ENCODE data around the gene SPOPL.
A peak's percentile ranks its signal among the peaks of the same experiment; 100 is the strongest.
"Not testable (repeated sequence)": the region's sequence is repeated elsewhere in the genome, so short reads cannot be mapped to it uniquely, and the experiment has no call there.

Gene SPOPL

DNA sequence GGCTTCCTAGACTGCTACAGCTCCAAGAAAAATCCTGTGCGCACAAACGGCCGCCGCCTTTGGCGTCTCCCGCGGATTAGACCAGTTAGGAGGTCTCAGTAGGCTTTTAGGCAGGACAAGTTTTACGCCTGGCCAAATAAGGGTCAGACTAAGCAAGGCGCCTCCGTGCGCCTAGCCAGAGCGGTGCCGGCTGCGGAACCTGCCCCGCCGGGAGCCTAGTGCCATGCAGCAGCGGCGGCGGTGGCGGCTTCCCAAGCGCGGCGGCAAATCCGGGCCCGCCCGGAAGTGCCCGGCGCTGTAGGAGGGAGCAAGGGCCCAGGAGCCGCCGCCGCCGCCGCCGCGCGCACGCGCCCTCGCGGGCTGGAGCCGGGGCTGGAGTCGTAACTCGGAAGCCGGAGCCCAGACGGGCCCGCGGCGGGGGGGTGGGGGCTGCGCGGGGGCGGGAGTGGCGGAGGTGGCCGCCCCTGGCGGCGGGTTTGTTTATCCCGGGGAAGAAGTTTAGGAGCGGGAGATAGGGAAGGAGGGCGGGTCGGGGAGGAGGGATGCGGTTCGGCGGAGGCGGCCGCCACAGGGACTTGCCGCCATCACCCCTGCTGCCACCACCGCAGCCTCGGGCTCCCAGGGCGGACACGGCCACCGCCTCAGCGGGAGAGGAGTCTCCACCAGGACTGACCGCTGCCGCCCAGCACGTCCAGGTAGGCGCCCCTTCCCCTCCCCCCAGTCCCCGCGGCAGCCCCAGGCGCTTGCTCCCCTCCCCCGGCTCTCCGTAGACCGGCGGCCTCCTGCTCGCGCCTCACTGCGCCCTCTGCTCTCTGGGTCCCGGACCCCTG, at the start of gene SPOPL:
SPOPL (plus strand) TSS at position 346 of the 830 bp plus-strand sequence. CDS start 48,447 bp downstream, outside the sequence.
- DNase-seq (ENCODE audit: low read depth in 2 of 3, low spot score in 1 of 3): peak; percentile 68 to 81 (median 71)

DNA sequence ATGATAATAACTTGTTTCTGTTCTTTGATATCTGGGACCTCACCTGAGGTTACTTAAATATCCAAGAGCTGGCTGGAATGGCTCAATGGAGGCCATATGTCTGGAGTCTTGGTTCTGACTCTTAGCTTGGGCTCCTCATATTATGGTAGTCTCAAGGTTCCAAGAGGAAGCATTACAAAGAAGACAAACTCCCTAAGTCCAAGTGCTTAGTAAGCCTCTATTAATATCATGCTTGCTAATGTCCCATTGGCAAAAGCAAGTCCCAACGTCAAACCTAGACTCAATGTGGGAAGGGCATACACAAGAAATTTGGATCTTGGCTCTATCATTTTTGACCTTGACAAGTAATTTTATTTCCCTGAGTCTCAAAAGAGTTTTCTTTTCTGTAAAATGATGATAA, 49.2 kb upstream of the SPOPL start:
- no peak for DNase-seq (ENCODE audit: low read depth in 2 of 3, low spot score in 1 of 3)

- no peak for DNase-seq (ENCODE audit: low read depth in 2 of 3, low spot score in 1 of 3)
These were observed 47.8 kb upstream of the SPOPL start for GRCh38 chr2:138453815-138454214.

GRCh38 chr2:138454761-138455160, 46.8 kb upstream of the SPOPL start:
- DNase-seq (ENCODE audit: low read depth in 2 of 3, low spot score in 1 of 3): no peak

- no peak for DNase-seq (ENCODE audit: low read depth in 2 of 3, low spot score in 1 of 3)
These were observed 46.3 kb upstream of the SPOPL start for GRCh38 chr2:138455275-138455674.

DNA sequence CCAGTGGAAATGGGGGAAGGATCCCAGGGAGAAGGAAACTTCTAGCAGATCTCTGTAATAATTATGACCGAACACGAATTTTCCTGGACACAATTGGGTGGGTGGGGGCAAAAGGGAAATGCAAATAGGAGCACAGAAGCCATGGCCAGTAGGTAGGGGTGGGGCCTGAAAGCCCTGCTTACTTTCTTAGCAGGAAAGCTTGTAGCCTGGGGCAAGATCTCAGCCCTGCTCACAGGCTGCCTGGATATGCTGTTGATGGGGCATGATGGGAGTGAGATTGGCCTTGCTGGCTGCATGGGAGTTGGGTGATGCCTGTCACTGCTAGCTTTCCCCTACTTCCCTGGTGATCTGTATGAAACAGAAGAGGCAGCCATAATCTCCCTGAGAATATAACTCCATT, 45.9 kb upstream of the SPOPL start:
- DNase-seq (ENCODE audit: low read depth in 2 of 3, low spot score in 1 of 3): no peak

- DNase-seq (ENCODE audit: low read depth in 2 of 3, low spot score in 1 of 3): not testable (repeated sequence)
These were observed 38.9 kb upstream of the SPOPL start for GRCh38 chr2:138462689-138463088.

DNA sequence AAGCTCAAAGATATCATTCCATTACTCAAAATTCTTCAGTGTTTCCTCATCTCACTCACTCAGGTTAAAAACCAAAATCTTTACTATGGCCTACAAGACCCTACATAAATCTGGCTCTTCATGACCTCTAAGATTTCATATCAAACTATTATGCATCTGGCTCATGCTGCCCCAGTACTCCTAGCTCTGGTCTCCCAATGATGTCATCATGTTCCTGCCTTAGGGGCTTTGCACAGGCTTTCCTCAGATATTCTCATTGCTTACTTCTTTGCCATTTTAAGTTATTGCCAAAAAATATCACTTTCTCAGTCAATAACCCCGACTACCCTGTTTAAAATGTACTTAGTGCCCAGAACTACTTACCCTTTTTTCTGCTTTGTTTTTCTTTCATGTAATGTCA, 33.0 kb upstream of the SPOPL start:
- no peak for DNase-seq (ENCODE audit: low read depth in 2 of 3, low spot score in 1 of 3)

GRCh38 chr2:138469411-138469810, 32.2 kb upstream of the SPOPL start:
- DNase-seq (ENCODE audit: low read depth in 2 of 3, low spot score in 1 of 3): no peak

GRCh38 chr2:138470941-138471340, 30.6 kb upstream of the SPOPL start:
- no peak for DNase-seq (ENCODE audit: low read depth in 2 of 3, low spot score in 1 of 3)

DNA sequence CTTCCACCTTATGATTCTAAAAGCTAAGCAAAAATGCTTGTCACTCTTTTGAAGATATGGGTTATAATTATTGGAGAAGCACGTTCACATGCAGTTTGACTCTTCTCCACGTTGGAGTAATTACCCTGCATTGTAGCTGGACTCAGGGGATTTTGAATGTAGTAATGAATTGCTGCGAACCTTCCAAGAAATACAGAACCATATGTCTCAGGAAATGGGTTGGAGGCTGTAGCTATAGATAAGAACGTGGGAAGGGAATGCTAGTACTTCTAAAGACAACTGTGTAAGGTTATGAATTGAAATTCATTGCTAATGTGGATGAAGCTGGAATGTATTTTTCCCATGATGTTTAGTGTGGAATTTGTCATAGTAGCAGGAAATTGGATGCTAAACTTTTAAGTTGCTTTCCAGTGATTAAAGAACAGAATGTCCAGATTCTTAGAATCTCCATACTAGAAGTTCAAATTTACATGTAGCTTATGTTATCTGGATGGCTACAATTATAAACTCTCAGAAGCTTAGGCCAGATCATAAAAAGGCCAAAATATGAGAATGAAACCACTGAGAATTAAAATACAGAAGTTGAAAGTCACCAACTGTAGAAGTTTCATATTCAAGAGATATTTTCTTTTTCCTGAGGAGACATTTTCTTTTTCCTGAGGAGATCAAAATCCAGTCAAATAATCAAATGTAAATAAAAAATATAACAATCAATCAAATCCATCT, 27.3 kb upstream of the SPOPL start:
- DNase-seq (ENCODE audit: low read depth in 2 of 3, low spot score in 1 of 3): no peak

GRCh38 chr2:138475277-138475776, 26.2 kb upstream of the SPOPL start:
- DNase-seq (ENCODE audit: low read depth in 2 of 3, low spot score in 1 of 3): no peak

DNA sequence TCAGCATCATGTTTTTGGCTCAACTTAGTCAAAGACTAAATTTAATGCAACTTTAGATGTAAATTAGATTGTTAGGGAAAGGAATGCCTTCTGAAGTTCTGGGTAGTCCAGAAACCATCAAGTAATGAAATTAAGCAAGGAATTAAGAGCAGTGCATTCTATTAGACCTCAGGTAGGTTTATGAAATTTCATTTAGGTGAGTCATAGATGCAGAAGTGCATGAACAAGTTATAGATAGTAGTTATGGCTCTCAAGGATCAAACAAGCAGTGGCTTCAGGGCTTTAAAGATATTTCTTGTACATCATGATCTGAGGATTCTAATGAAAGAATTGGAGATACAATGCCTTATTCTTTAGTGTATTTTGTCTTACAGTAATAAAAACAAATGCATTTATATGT, 25.4 kb upstream of the SPOPL start:
- DNase-seq (ENCODE audit: low read depth in 2 of 3, low spot score in 1 of 3): no peak

DNA sequence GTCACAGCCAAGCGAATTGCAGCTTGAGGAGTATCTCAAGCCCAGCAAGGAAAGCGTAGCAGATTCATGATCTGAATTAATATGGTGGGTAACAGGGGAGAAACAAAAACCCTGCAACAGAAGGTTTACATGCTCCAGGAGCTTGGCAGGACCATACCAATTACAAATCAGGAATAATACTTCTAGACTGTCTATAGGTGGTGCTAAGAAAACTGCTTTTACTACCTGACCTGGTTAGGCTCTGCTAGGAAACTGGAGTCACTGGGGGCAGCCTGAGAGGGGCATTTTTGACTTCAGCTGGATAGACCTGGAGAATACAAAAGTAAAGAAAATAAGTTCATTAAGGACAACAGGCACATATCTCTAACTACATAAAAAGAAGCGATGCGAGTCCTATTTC, 24.6 kb upstream of the SPOPL start:
- DNase-seq (ENCODE audit: low read depth in 2 of 3, low spot score in 1 of 3): no peak

DNA sequence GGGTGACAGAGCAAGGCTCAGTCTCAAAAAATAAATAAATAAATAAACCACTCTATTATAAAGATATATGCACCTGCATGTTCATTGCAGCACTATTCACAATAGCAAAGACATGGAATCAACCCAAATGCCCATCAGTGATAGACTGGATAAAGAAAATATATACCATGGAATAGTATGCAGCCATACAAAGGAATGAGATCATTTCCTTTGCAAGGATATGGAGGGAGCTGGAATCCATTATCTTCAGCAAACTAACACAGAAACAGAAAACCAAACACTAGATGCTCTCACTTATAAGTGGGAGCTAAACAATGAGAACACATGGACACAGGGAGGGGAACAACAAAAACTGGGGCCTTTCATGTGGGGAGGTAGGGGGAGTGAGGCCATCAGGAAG, 18.8 kb upstream of the SPOPL start:
- DNase-seq (ENCODE audit: low read depth in 2 of 3, low spot score in 1 of 3): not testable (repeated sequence)

DNA sequence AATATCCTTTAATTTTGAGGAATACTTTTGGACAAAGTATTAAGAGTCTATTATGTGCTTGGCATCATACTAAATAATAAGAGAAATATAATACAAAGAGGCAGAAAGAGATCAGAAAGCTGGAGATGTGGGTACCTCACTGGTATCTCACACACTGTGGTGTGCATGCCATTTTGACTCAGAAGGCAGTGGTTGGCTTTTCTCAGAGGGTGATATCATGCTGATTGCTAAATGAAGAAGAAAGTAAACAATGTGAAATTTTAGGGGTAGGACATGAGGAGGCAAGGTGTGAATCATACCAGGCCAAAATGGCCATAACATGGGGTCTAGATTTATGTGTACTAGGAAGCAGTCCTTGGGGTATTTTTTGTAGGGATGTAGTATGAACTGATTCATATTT, 16.6 kb upstream of the SPOPL start:
- DNase-seq (ENCODE audit: low read depth in 2 of 3, low spot score in 1 of 3): no peak

DNA sequence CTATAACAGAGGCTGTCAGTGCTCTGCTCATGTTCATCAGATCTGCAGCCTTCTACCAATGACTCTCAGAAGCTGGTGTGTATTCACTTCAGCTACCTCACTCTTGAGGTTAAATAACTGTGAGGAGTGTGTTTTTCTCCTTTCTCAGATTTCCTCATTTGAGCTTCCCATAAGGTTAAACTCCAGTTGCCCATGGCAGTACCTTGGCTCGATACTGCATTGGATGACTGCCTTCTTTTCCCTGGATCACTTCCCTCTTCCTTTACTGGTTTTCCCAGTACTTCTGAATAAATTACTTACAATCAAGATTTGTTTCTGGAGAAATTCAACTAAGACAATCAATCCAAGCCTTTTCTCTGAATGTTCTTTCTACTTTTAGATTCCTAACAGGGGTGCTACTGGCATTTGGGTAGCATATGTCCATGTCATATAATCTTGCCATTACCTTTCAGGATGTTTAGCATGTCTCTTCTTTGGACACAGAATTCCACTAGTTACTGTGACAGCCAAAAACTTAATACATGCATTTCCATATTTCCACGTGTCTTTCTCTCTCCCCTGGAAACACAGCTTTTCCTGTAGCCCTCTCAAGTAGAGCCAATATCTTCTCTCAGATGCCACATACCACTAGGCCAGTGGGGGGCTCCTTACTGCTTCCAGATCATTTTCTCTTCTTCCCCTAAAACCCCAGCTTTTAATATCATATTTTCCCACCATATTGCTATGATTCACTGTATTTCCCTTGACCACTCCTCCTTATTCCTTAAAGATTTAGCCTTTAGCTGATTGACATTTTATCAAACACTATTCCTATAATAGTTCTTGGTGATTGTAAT, 15.0 kb upstream of the SPOPL start:
- no peak for DNase-seq (ENCODE audit: low read depth in 2 of 3, low spot score in 1 of 3)

DNA sequence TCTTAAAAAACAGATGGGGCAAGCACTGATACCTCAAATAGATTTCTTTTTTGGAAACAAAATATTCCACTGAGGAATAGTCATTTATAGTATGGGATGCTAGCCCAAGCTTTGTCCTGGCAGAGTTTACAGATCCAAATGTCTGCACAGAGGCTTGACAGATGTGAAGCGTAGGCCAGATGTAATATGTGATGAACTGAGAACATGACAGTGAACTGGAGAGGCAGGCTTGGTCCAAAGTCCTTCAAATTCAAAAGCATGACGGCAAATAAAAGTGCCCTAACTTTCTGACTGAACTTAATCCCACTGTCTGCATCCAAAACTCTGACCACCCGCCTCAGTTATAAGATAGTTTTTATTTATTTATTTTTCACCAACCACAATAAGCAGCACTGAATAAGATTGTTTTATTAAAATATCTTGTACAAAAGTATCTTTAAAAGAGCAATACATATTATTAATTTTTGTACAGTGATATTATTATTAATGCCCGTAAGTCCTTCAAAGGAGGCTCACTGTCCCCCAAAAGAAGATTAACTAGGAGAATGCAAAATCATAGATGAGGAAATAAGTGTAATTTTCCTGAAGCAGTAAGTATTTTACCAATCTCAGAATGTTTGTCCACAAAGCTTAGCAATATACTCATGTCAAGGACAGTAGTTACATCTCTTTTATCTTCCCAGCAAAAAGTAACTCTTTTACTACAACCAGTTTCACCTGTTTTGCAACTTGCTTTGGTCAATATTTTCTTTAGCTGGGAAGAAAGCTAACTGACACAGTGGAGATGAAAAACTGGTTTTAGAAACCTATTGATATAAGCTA, 10.7 kb upstream of the SPOPL start:
- no peak for DNase-seq (ENCODE audit: low read depth in 2 of 3, low spot score in 1 of 3)

DNA sequence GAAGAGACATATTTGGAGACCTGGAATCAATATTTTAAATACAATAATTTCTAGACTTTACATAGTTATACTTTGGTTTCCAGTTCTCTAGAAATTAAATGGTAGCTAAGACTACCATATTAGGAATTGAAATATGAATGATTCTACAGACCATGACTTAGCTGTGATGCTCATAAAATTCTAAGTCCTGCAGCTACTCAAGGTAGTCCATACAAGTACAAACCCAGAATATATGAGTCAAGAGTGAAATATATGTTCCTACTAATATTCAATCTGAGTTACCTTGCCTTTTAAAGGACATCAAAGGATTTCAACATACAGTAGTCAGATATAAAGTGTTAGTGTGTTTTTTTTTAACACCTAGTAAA, 10.1 kb upstream of the SPOPL start:
- no peak for DNase-seq (ENCODE audit: low read depth in 2 of 3, low spot score in 1 of 3)

DNA sequence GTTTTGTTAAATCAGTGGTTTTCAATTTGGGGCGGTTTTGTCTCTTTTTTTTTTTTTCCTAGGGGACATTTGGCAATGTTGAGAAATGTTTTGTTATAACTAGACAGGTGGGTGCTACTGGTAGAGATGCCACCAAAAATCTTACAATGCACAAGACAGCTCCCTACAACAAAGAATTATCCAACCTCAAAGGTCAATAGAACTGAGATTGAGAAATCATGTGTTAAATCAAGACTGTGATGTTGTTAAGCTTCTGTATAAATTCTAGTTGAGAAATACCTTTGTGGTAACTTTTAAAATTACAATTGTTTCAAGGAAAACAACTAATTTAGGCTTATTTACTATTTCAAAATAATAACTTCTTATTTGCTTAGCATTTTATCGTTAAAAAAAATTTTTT, 9.4 kb upstream of the SPOPL start:
- DNase-seq (ENCODE audit: low read depth in 2 of 3, low spot score in 1 of 3): no peak

- DNase-seq (ENCODE audit: low read depth in 2 of 3, low spot score in 1 of 3): no peak
These were observed 8.2 kb upstream of the SPOPL start for GRCh38 chr2:138493334-138493733.

All from stimulated activated CD4-positive, alpha-beta T cell treated with anti-CD3 and anti-CD28 coated beads, Interleukin-12 subunit alpha, Interleukin-12 subunit beta, amount 100 ng/mL, for 48 hours (primary cell).